Measurements from ENCODE around the gene PGAP3.

PGAP3 gene

DNA sequence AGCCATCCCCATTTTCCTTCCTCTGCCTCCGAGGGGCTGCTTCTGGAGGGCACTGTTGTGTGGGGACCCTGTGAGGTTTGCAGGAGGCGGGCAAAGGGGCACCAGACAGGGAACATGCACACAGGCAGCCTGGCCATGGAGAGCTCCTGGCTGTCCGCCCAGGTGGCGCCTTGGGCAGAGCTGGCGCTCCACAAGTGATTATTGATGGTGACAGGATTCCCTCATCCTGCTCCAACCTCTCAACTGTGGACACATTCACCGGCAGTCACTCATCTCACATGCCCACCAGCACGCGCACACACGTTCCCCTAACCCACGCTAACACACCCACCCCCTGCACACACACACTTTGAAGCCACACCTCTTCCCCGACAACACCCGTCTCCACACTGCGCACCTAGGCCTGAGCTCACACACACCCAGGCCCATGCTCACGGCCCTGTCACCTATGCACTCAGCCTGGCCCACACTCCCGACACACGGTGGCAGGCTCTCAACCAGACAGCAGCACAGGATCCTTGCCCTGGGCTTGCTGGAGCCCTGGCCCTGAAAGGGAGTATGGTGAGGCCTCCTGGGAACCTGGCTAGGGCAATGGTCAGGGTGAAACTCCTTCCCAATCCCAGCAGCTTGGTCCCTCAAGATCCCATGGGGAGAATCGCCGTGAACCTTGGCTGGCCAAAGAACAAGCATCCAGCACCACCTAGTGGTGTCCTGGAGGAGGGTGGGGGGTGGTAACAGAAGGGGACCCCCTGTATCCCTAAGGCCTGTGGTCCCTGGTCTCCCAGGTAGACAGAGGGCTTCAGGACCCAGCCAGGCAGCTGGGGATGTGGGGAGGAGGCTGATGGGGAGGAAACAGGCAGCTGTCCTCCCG lies 16.0 kb downstream of the PGAP3 start:
- no peak for DNase-seq

DNA sequence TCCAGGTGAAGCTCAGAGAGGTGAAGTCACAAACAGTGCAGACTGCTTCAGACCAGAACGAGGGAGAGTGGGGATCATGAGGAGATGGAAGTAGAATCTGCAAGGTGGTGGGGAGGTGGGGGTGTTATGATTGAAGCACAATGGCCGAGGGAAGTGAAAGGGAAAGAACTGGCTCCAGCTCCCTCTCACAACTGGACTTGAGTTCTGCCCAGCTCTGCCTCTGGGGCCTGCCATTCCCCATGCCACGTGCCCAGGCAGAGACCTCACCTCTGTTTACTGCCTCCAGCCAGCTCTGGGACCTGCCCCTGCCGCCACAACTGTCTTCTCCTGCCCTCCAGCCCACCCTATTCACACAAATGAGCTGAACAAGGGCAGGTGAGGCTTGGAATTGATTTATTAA lies 17.1 kb downstream of the PGAP3 start:
- DNase-seq = no peak

DNA sequence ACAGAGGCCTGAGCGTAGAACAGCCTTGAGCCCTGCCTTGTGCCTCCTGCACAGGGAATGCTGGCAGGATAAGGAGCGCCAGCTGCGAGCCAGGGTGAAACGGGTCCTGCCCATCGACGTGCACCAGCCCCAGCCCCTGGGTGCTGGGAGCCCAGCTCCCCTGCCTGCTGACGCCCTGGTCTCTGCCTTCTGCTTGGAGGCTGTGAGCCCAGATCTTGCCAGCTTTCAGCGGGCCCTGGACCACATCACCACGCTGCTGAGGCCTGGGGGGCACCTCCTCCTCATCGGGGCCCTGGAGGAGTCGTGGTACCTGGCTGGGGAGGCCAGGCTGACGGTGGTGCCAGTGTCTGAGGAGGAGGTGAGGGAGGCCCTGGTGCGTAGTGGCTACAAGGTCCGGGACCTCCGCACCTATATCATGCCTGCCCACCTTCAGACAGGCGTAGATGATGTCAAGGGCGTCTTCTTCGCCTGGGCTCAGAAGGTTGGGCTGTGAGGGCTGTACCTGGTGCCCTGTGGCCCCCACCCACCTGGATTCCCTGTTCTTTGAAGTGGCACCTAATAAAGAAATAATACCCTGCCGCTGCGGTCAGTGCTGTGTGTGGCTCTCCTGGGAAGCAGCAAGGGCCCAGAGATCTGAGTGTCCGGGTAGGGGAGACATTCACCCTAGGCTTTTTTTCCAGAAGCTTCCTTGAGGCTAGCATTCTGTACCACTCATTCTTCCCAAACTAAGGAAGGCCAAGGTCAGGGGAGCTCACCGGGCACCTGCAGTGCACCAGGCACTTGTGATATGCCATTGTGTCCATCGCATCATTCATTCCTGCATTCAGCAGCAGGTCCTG lies 17.7 kb downstream of the PGAP3 start:
- no peak for DNase-seq

DNA sequence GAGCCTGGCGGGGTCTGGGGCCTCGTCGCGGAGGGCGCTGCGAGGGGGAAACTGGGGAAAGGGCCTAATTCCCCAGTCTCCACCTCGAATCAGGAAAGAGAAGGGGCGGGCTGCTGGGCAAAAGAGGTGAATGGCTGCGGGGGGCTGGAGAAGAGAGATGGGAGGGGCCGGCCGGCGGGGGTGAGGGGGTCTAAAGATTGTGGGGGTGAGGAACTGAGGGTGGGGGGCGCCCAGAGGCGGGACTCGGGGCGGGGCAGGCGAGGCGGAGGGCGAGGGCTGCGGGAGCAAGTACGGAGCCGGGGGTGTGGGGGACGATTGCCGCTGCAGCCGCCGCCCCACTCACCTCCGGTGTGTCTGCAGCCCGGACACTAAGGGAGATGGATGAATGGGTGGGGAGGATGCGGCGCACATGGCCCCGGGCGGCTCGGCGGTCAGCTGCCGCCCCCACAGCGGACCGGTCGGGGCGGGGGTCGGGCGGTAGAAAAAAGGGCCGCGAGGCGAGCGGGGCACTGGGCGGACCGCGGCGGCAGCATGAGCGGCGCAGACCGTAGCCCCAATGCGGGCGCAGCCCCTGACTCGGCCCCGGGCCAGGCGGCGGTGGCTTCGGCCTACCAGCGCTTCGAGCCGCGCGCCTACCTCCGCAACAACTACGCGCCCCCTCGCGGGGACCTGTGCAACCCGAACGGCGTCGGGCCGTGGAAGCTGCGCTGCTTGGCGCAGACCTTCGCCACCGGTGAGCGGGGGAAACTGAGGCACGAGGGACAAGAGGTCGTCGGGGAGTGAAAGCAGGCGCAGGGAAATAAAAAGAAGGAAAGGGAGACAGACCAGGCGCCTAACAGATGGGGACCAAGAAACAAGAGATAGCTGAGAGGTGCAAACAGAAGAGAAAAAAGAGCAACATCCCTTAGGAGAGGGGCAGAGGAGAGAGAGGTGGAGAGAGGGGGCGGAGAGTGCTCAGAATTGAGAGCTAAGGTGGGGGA lies 19.6 kb downstream of the PGAP3 start, which contains the start of gene PNMT:
PNMT (plus strand) TSS at position 509 of the 980 bp plus-strand sequence; CDS start at position 532, 23 bp downstream.
- peak; percentile 26 for DNase-seq

DNA sequence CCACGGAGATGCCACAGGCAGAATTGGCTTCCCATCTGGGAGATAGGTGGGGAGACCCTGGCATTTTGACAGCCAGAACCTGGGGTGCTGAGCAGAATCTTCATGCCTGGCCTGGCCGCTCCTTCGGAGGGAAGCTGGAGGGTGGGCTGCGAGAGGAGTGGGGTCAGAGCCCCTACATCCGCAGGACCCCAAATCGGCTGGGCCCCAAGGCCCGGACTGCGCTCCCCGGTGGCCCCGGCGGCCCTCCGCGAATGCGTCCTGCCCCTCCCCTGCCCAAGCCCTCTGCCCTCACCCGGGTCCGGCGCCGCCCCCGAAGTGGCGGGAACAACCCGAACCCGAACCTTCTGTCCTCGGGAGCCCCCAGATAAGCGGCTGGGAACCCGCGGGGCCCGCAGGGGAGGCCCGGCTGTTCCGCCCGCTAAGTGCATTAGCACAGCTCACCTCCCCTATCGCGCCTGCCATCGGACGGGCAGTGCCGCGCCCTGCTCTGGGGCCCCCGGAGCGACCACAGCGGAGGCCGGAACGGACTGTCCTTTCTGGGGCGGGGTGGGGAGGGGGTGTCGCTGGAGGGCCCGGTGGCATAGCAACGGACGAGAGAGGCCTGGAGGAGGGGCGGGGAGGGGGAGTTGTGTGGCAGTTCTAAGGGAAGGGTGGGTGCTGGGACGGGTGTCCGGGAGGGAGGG lies 20.5 kb downstream of the PGAP3 start:
- no peak for DNase-seq

DNA sequence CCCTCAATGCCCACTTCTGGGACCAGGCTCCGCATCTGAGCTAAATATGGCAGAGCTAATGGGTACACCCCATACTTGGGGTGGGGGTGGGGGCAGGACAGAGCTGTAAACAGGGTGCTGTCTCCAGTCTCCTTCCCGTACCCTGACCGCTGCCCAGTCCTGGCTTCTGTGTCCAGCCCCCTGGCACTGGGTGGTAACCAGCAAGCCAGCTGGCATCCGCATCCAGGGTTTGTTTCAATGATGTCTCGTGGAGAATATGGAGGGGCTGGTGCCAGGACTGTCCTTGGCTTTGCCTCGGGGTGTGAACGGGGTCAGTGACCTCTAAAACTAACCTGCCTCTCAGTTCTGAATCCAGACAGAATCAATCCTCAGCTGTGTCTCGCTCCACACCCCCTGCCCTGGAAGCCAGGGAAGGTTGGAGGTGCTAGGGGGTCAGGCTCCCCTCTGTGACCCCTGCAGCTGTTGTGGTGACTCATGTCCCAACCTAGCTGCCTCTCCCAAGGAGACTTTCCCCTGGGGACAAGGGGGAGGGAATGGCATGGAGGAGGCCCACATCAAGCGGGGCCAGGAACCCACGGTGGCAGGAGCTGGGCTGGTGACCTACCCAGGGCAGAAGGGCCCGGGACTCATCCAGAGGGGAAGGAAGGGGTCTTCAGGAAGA lies 21.1 kb downstream of the PGAP3 start:
- no peak for DNase-seq

DNA sequence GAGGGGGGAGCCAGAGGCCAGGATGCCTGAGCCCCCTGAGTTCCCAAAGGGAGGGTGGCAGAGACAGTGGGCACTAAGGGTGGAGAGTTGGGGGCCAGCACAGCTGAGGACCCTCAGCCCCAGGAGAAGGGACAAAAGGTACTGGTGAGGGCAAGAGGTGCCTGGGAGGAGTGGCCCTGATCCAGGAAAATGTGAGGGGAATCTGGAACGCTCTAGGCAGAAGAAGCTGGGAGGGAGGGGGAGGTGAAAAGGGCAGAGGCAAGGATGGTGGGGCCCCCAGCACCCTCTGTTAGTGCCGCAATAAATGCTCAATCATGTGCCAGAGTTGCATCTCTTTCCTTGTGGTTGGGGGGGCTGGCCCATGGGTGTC lies 21.6 kb downstream of the PGAP3 start:
- DNase-seq = no peak

DNA sequence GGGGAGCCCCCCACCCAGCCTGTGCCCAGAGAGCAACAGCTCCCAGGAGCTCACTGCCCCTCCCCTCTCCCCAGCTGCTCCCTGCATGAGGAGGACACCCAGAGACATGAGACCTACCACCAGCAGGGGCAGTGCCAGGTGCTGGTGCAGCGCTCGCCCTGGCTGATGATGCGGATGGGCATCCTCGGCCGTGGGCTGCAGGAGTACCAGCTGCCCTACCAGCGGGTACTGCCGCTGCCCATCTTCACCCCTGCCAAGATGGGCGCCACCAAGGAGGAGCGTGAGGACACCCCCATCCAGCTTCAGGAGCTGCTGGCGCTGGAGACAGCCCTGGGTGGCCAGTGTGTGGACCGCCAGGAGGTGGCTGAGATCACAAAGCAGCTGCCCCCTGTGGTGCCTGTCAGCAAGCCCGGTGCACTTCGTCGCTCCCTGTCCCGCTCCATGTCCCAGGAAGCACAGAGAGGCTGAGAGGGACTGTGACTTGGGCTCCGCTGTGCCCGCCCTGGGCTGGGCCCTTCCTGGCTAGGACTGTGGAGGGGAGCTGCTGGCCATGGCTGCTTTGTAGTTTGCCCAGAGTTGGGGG lies 22.1 kb downstream of the PGAP3 start:
- no peak for DNase-seq

DNA sequence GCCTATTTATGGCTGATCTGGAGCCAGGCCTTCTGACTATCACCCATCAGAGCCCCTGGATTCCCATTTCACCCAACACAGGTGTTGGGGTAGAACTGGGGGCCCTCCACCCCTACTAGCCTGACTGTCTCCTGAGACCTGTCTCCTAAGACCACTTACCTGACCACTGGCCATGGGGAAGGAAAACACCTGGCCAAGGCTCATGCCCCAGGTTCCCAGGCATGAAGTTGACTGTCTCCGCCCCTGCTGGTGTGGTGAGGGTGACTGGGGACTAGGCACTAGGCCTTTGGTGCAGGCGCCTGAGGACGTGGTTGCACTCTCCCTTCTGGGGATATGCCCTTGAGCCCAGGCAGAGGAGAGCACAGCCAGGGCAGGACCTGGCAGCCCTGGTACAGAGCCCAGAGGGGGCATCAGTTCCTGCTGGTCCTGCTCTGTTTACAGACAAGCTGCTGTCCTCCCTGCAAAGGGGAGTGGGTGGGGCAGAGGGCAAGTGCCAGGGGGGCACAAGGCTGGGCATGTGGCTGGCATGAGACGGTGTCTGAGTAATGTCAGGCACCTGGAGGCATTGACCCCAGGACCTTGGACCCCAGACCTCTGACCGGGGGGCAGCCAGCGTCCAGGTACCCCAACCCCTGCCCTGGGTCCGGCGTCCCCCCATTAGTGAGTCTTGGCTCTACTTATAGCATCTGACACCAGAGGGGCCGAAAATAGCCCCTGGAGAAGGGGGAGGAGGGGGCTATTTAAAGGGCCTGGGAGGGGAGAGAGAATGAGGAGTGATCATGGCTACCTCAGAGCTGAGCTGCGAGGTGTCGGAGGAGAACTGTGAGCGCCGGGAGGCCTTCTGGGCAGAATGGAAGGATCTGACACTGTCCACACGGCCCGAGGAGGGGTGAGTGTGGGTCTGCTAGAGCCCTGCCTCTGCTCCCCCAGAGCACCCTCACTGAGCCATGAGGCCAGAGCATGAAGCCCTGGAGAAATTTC lies 23.0 kb downstream of the PGAP3 start, which contains the start of gene TCAP:
TCAP (plus strand) TSS at position 769 of the 981 bp plus-strand sequence; CDS start at position 780, 11 bp downstream.
- DNase-seq = no peak

DNA sequence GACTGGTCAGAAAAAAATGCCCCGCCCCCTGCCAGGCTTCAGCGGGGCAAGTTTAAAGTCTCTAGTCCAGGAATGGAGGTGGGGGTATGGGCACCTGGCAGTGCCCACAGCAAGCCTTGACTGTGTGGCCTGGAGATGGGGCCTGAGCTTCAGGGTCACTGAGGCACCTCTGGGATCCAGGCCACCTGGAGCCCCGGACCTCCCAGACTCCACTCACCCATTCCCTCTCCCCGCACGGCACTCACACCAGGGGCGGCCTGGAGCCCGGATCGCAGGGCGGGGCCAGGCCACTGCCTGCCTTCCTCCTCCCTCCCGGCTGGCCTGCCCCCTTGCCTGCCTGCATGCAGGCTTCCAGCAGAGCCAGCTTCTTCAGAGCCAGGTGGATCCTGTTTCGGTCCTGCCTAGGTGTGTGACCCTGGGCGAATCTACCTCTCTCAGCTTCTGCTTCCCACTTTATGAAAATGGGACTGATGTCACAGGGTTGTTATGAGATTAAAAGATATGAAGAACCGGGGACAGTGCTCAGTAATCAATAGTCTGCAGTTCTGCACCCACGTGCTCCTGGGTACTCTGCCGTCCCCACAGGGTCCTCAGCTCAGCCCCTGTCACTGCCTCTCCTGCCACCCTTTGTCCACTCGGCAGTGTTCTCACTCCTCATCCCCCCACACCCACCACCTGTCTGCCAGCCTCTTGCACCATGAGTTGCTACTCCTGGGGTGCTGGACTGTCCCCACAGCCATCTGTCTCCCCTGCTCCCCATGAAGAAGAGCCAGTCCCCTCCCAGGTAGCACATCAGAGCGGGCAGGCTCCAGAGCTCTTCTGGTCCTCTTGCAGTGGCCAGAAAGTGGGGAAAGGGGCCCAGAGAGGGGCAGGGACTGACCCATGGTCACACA lies 23.9 kb downstream of the PGAP3 start:
- DNase-seq = no peak

DNA sequence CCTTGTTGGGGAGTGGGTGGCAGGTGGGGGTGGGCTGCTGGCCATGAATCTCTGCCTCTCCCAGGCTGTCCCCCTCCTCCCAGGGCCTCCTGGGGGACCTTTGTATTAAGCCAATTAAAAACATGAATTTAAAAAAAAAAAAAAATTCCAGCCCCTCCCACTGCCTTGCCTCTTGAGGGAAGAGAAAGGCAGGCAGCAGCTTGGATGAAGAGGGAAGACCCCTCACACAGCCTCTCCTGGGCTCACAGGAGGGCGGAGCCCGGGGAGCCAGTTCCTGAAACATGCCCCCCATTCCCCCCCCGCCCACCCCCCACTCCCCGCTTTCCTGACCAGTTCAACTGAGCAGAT lies 24.5 kb downstream of the PGAP3 start:
- DNase-seq = no peak

DNA sequence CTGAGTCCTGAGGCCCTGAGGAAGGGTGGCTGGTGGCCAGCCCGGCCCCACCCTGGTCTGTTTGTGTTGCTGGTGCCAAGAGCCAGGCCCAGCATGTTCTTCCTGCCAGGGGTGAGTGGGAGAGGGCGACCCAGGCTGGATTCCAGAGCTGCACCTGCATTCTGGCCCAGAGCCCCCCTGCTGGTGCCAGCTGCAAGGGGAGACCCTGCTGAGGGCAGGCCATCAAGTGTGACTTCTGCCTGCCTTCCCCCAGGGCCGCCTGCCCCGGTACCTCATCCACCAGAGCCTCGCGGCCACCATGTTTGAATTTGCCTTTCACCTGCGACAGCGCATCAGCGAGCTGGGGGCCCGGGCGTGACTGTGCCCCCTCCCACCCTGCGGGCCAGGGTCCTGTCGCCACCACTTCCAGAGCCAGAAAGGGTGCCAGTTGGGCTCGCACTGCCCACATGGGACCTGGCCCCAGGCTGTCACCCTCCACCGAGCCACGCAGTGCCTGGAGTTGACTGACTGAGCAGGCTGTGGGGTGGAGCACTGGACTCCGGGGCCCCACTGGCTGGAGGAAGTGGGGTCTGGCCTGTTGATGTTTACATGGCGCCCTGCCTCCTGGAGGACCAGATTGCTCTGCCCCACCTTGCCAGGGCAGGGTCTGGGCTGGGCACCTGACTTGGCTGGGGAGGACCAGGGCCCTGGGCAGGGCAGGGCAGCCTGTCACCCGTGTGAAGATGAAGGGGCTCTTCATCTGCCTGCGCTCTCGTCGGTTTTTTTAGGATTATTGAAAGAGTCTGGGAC lies 25.1 kb downstream of the PGAP3 start:
- no peak for DNase-seq

DNA sequence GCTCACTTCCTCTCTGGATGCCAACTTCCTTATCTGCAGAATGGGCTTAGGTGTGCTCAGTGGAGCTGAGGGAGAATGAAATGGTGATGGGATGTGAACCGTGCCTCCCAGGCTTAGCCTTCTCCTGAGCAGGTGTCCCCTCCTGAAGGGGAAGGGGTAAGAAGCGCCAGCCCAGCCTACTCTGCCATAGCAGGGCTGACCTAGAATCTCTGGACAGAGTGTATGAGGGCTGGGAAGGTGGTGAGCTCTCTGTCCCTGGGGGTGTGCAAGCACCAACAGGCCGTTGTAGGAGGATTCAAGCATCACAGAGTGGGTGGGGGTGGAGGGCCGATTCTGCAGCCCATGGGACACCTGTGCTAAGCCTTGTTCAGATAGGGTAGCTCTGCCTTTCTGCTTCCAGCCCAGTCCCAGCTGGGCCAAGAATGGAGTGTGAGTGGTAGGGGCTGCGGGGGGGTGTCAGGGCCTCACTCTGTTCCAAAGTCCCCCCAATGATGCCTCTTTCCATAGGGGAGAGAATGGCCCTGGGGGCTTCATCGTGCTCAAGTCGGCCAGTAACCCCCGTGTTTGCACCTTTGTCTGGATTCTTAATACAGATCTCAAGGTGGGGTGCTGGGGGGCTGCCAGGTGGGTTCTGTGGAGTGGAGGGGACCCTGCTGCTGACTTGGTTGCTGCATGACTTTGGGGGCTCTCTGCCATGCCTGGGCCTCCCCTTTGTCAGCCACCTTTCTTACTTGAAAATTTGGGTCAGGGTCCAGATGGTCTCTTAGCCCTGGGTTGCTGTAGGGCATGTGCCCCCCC lies 25.9 kb downstream of the PGAP3 start:
- DNase-seq = no peak

DNA sequence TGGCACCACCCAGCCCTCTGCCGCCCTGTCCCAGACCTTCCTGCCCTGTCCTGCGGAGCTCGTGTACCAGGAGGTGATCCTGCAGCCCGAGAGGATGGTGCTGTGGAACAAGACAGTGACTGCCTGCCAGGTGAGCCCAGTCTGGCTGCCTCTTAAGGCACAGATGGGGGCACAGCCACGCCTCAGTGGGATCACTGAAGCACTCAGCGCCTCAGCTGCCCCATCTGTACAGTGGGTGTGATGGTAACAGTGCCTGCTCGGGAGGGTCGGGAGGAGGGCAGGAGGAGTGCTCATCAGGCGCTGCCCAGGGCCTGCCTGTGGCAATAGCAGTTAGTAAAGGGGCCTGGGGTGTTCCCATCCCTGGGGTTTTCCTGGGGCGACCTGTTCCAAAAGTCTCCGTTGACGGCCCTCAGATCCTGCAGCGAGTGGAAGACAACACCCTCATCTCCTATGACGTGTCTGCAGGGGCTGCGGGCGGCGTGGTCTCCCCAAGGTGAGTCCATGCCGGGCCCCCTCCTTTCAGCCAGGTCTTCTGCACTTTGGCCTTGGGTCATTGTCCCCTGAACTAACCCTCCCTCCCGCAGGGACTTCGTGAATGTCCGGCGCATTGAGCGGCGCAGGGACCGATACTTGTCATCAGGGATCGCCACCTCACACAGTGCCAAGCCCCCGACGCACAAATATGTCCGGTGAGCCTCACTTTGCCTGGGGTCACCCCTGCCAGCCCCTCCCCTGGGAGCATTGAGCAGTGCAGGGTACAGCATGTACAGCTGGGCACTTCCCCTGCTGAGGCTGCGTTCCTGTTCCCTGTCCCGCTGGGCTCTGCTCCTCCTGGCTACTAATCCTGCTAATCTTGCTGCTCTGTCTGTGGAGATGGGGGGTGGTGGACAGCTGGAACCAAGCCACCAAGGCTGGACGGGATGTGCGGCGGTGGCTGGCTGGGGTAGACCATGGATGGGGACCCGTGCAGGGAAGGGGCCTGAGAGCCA lies 27.2 kb downstream of the PGAP3 start:
- no peak for DNase-seq

DNA sequence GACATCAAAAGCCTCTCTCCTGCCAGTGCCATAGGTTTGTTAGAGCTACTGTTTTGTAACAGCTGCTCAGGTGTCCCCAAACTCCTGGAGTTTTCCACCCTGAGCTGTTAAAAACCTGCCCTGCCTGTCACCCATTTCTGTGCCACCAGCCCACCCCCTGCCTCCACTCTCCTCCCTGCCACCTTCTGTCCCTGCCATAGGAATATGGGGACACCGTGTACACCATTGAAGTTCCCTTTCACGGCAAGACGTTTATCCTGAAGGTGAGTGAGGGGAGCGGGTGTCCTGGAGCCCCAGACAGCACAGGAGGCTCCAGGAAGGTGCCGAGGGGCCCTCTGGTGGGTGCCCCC lies 27.9 kb downstream of the PGAP3 start:
- DNase-seq = no peak
